H1 (cell line): ENCODE results near the gene ROBO2. TPM values are rescaled to one million over a fixed set of nuclear protein-coding genes. Genes with fewer than 3 reads are reported as not detected.

Source experiments
- CTCF ChIA-PET: fragments of 300-600 bp; sonication (Branson Sonifier 250); formaldehyde crosslinking; loops from one replicate; lab custom pipeline; 2021; ENCODE audit not compliant: partially characterized antibody; lab: Charles Lee
- POLR2A ChIA-PET: fragments of 300-600 bp; sonication (Branson Sonifier 250); formaldehyde crosslinking; loops from one replicate; lab custom pipeline; 2021; ENCODE audit warnings: inconsistent platforms; ENCODE audit not compliant: partially characterized antibody; lab: Charles Lee
- DNase-seq, 2 experiments: peaks; one replicate each; pipeline versions ENCODE4 v3.0.0 to v3.0.0-alpha.2; 2010 to 2022; ENCODE audit warnings: low spot score in 2 of 2, low read depth in 1 of 2, mixed read lengths in 1 of 2
- FAIRE-seq: peaks from 2 replicates; lab custom pipeline; 2011; peaks lifted over from hg19 to GRCh38; lab: Jason Lieb, UNC
- H2AFZ ChIP-seq: 2 replicates; pipeline ENCODE4 v1.8.1; 2012; ENCODE audit warnings: low read length, inconsistent platforms
- H2AK5ac ChIP-seq: 2 replicates; pipeline ENCODE4 v1.6.1; 2013; ENCODE audit warnings: low read depth, low read length
- H2BK120ac ChIP-seq: replicated peaks from 2 replicates; pipeline ENCODE3; 2013; ENCODE audit warnings: low read depth, low read length, inconsistent platforms
- H2BK12ac ChIP-seq: 2 replicates; pipeline ENCODE4 v1.6.1; 2013; ENCODE audit warnings: low read depth, low read length
- H2BK15ac ChIP-seq: 2 replicates; pipeline ENCODE4 v1.6.1; 2013; ENCODE audit warnings: low read length
- H2BK20ac ChIP-seq: 2 replicates; pipeline ENCODE4 v1.6.1; 2013; ENCODE audit warnings: low read length
- H2BK5ac ChIP-seq: 2 replicates; pipeline ENCODE4 v1.6.1; 2013; ENCODE audit warnings: low read depth, low read length
- H3K14ac ChIP-seq: 2 replicates; pipeline ENCODE4 v1.6.1; 2013; ENCODE audit warnings: inconsistent platforms; ENCODE audit not compliant: insufficient read length
- H3K18ac ChIP-seq: 2 replicates; pipeline ENCODE4 v1.6.1; 2013; ENCODE audit warnings: low read length; ENCODE audit errors: extremely low read depth
- H3K23ac ChIP-seq: 2 replicates; pipeline ENCODE4 v1.6.1; 2013; ENCODE audit warnings: inconsistent platforms; ENCODE audit not compliant: insufficient read length
- H3K23me2 ChIP-seq: 2 replicates; pipeline ENCODE4 v1.6.1; 2013; ENCODE audit warnings: low read depth, low read length
- H3K27ac ChIP-seq: 2 replicates; pipeline ENCODE4 v1.6.1; 2011; ENCODE audit warnings: low read depth, low read length, inconsistent platforms
- H3K27me3 ChIP-seq, 4 experiments: replicated peaks in 1 of 4; 1 replicate in 1 of 4; 2 replicates in 3 of 4; pipeline versions ENCODE4 v1.6.1 to v1.8.1; 2011 to 2013; ENCODE audit warnings: low read length in 3 of 4, mild to moderate bottlenecking in 3 of 4, inconsistent platforms in 2 of 4, mixed read lengths in 2 of 4, moderate library complexity in 1 of 4; ENCODE audit not compliant: control insufficient read depth in 3 of 4, insufficient read depth in 3 of 4; ENCODE audit errors: extremely low read depth in 1 of 4
- H3K36me3 ChIP-seq, 4 experiments: 2 replicates each; pipeline versions ENCODE4 v1.6.1 to v1.8.1; 2011 to 2013; ENCODE audit warnings: mild to moderate bottlenecking in 4 of 4, low read length in 3 of 4, moderate library complexity in 2 of 4, control low read depth in 1 of 4, inconsistent platforms in 1 of 4; ENCODE audit not compliant: insufficient read depth in 4 of 4, control insufficient read depth in 2 of 4
- H3K4ac ChIP-seq: replicated peaks from 2 replicates; pipeline ENCODE3; 2013; ENCODE audit warnings: low read length, low read depth, mixed read lengths, inconsistent platforms; ENCODE audit not compliant: insufficient read length
- H3K4me1 ChIP-seq, 4 experiments: replicated peaks in 1 of 4; 1 replicate in 1 of 4; 2 replicates in 3 of 4; pipeline versions ENCODE4 v1.6.1 to v1.8.1; 2011 to 2013; ENCODE audit warnings: low read length in 3 of 4, inconsistent platforms in 2 of 4, mixed read lengths in 1 of 4; ENCODE audit not compliant: insufficient read depth in 4 of 4, control insufficient read depth in 3 of 4
- H3K4me2 ChIP-seq, 2 experiments: 2 replicates each; pipeline versions ENCODE4 v1.6.1 to v1.8.1; 2011 to 2013; ENCODE audit warnings: low read depth in 2 of 2, low read length in 2 of 2, control low read depth in 1 of 2, inconsistent platforms in 1 of 2, mild to moderate bottlenecking in 1 of 2; ENCODE audit not compliant: insufficient read depth in 1 of 2
- H3K4me3 ChIP-seq, 4 experiments: fragments of 200-600, 300-600 bp in 1 of 4; sonication (generic), shearing (Covaris generic), sonication (Bioruptor Twin) in 1 of 4; 2 replicates each; pipeline versions ENCODE4 v1.5.1 to v1.8.1; 2011 to 2016; ENCODE audit warnings: low read length in 4 of 4, low read depth in 3 of 4, control low read depth in 2 of 4, inconsistent platforms in 2 of 4, mild to moderate bottlenecking in 2 of 4, mixed read lengths in 1 of 4, moderate library complexity in 1 of 4; ENCODE audit not compliant: insufficient read depth in 2 of 4; ENCODE audit errors: extremely low read depth in 1 of 4
- H3K56ac ChIP-seq: replicated peaks from 2 replicates; pipeline ENCODE3; 2013; ENCODE audit warnings: low read depth, mild to moderate bottlenecking, mixed read lengths, low read length, inconsistent platforms; ENCODE audit not compliant: insufficient read length
- H3K79me1 ChIP-seq: 2 replicates; pipeline ENCODE4 v1.6.1; 2013; ENCODE audit warnings: low read depth, low read length, control low read depth
- H3K79me2 ChIP-seq, 2 experiments: 2 replicates each; pipeline versions ENCODE4 v1.6.1 to v1.8.1; 2012 to 2013; ENCODE audit warnings: low read length in 2 of 2, mild to moderate bottlenecking in 2 of 2, inconsistent platforms in 1 of 2; ENCODE audit not compliant: insufficient read depth in 2 of 2, control insufficient read depth in 1 of 2
- H3K9ac ChIP-seq, 4 experiments: replicated peaks in 1 of 4; 1 replicate in 1 of 4; 2 replicates in 3 of 4; pipeline versions ENCODE4 v1.6.1 to v1.8.1; 2011 to 2013; ENCODE audit warnings: low read depth in 3 of 4, low read length in 3 of 4, control low read depth in 2 of 4, mild to moderate bottlenecking in 2 of 4, moderate library complexity in 2 of 4, inconsistent platforms in 1 of 4; ENCODE audit errors: extremely low read depth in 1 of 4
- H3K9me3 ChIP-seq, 2 experiments: 2 replicates each; pipeline versions ENCODE4 v1.6.1 to v1.8.1; 2012 to 2013; ENCODE audit warnings: mild to moderate bottlenecking in 2 of 2, moderate library complexity in 2 of 2, control low read depth in 1 of 2, inconsistent platforms in 1 of 2, low read depth in 1 of 2, low read length in 1 of 2, mixed read lengths in 1 of 2; ENCODE audit not compliant: insufficient read depth in 2 of 2
- H4K20me1 ChIP-seq, 2 experiments: replicated peaks in 1 of 2; 2 replicates each; pipeline versions ENCODE3 to v1.8.1; 2011 to 2013; ENCODE audit warnings: inconsistent platforms in 2 of 2, low read length in 2 of 2, mild to moderate bottlenecking in 1 of 2; ENCODE audit not compliant: insufficient read depth in 2 of 2, control insufficient read depth in 1 of 2
- H4K5ac ChIP-seq: 2 replicates; pipeline ENCODE4 v1.6.1; 2013; ENCODE audit warnings: low read length, low read depth, mixed read lengths, inconsistent platforms; ENCODE audit not compliant: insufficient read length
- H4K8ac ChIP-seq: 2 replicates; pipeline ENCODE4 v1.8.0; 2013; ENCODE audit warnings: mild to moderate bottlenecking, moderate library complexity, low read length, inconsistent platforms; ENCODE audit not compliant: insufficient read depth; ENCODE audit errors: extremely low read depth
- H4K91ac ChIP-seq: replicated peaks from 2 replicates; pipeline ENCODE3; 2013; ENCODE audit warnings: low read length, mixed read lengths, inconsistent platforms; ENCODE audit not compliant: insufficient read length
- BACH1 ChIP-seq: IDR thresholded peaks from 2 replicates; pipeline ENCODE4 v1.6.1; 2012; ENCODE audit warnings: low read length, improper control_type of control experiment
- CBX5 ChIP-seq: fragments of 300-800, 300-1000 bp; sonication (generic); IDR thresholded peaks from 2 replicates; pipeline ENCODE4 v1.7.1; 2016; ENCODE audit warnings: antibody characterized with exemption, low read length, low read depth
- FOSL1 ChIP-seq: IDR thresholded peaks from 2 replicates; pipeline ENCODE4 v1.6.1; 2011; ENCODE audit warnings: mild to moderate bottlenecking, low read depth, low read length, moderate library complexity; ENCODE audit not compliant: insufficient read depth
- NRF1 ChIP-seq: IDR thresholded peaks from 2 replicates; pipeline ENCODE4 v1.6.1; 2011; ENCODE audit warnings: mild to moderate bottlenecking, low read depth, low read length, improper control_type of control experiment
- POLR2AphosphoS5 ChIP-seq: IDR thresholded peaks from 2 replicates; pipeline ENCODE4 v1.6.1; 2011; ENCODE audit warnings: low read depth, low read length
- SIN3A ChIP-seq, 2 experiments: IDR thresholded peaks in 1 of 2; conservative IDR thresholded peaks in 1 of 2; 2 replicates each; pipeline ENCODE4 v1.6.1; 2011 to 2012; ENCODE audit warnings: low read length in 2 of 2, improper control_type of control experiment in 1 of 2, low read depth in 1 of 2, mild to moderate bottlenecking in 1 of 2
- SIRT6 ChIP-seq: IDR thresholded peaks from one replicate; pipeline ENCODE4 v1.7.1; 2012; ENCODE audit warnings: low read length, inconsistent platforms
- SIX5 ChIP-seq: IDR thresholded peaks from 2 replicates; pipeline ENCODE4 v1.6.1; 2011; ENCODE audit warnings: mild to moderate bottlenecking, low read depth, low read length
- SP1 ChIP-seq: IDR thresholded peaks from 2 replicates; pipeline ENCODE4 v1.6.1; 2011; ENCODE audit warnings: low read depth, low read length
- WGBS, 2 experiments: shearing (Covaris generic) in 1 of 2; methylation state at CpG; one replicate each; pipeline versions ENCODE4 v1.1.6 to v1.1.7; 2013 to 2015; ENCODE audit warnings: low lambda C conversion rate in 2 of 2, mixed read lengths in 2 of 2, inconsistent platforms in 1 of 2, low coverage in 1 of 2, missing lambda C conversion rate in 1 of 2; ENCODE audit not compliant: insufficient replicate concordance in 2 of 2, insufficient coverage in 1 of 2, insufficient read length in 1 of 2; ENCODE audit errors: extremely low coverage in 1 of 2, missing lambda C conversion rate in 1 of 2; 5-methylcytosine and 5-hydroxymethylcytosine counted together
- polyA plus RNA-seq, 7 experiments: library from polyadenylated mRNA; depleted of rRNA in 3 of 7; stranded (reverse) in 5 of 7; unstranded in 2 of 7; fragments of >200 nt in 5 of 7; fragments of 200-250 nt in 2 of 7; gene quantifications; 1 replicate in 5 of 7; 2 replicates in 1 of 7; 4 replicates in 1 of 7; pipeline versions ENCODE4 v1.2.1 to v1.2.3, GENCODE V29; 2011 to 2013; ENCODE audit warnings: missing spikeins in 2 of 7, mixed read lengths in 2 of 7
- total RNA-seq: library from RNA; stranded (reverse); fragmentation: NEBNext Ultra II Directional; extraction: Animal tissue kit (Norgen Biotek cat#: 25700); gene quantifications from 2 replicates; pipeline ENCODE4 v1.2.1, GENCODE V29; 2021
- TF ChIP-seq, protein P1 (sequence below), 3 experiments: IDR thresholded peaks; 1 replicate in 2 of 3; 2 replicates in 1 of 3; pipeline versions ENCODE4 v1.5.1 to v1.6.1; 2011; ENCODE audit warnings: low read length in 3 of 3, mild to moderate bottlenecking in 3 of 3, inconsistent platforms in 2 of 3, low read depth in 1 of 3, moderate library complexity in 1 of 3; ENCODE audit not compliant: insufficient read depth in 1 of 3; ENCODE audit errors: control extremely low read depth in 1 of 3
- TF ChIP-seq, protein P2 (sequence below): IDR thresholded peaks from 2 replicates; pipeline ENCODE4 v1.6.1; 2011; ENCODE audit warnings: low read depth, mild to moderate bottlenecking, low read length; ENCODE audit not compliant: insufficient read depth

ROBO2 gene
- total and polyA plus RNA-seq, 2 of the 8 experiments (the other 6 are each of a cell fraction or from before 2014, with no cell fraction given): 1.5 to 2.9 TPM

DNA sequence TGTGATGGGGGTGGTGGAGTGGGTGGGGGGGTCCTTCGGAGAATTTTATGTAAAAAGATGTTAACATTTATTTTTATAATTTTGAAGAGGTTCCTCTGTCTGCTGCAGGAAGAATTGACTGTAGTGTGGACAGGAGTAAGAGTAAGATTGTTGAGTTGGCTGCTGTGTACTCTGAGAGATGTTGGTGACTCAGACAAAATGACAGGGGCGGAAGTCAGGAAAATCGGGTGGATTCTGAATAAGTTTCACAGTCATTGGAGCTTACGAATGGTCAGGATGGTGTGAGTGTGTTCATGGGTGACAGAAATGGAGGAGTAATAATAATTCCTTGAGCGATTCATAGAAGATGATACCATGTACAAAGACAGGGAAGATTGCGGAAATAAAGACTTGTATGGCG, 420.0 kb downstream of the ROBO2 start:
- no peaks in the 10 kb centered on the region for H4K20me1 ChIP-seq
- no peak overlapping the region for H4K8ac ChIP-seq
- CTCF ChIA-PET: no interaction called here
- FAIRE-seq (no peak), DNase-seq (no peak)
- no peaks in the 10 kb centered on the region for H3K36me3 ChIP-seq
- H3K4me2 ChIP-seq: no peak overlapping the region
- no peaks in the 10 kb centered on the region for H3K4me1 ChIP-seq
- no peak overlapping the region for H3K23ac ChIP-seq
- no peak overlapping the region for H3K14ac ChIP-seq
- no peak overlapping the region for H2BK12ac ChIP-seq
- no peak overlapping the region for H2BK120ac ChIP-seq
- no peak overlapping the region for H3K18ac ChIP-seq
- 89% methylated on average over 7 of the region's 7 CpGs; no CpG with 5 or more reads in 1 of the 2 experiments for WGBS, 2 experiments
- H3K23me2 ChIP-seq: no peaks in the 10 kb centered on the region
- H2BK20ac ChIP-seq: no peak overlapping the region
- no peak overlapping the region for H3K4me3 ChIP-seq
- H2BK15ac ChIP-seq: no peak overlapping the region
- H3K79me1 ChIP-seq: no peaks in the 10 kb centered on the region
- H2AFZ ChIP-seq: no peak overlapping the region
- H4K5ac ChIP-seq: no peak overlapping the region
- no peak overlapping the region for H3K56ac ChIP-seq
- no peaks in the 10 kb centered on the region for H3K79me2 ChIP-seq
- no peak overlapping the region for H3K27ac ChIP-seq
- H3K9me3 ChIP-seq: no peaks in the 10 kb centered on the region
- no peak overlapping the region for H2AK5ac ChIP-seq
- H2BK5ac ChIP-seq: no peak overlapping the region
- no peak overlapping the region for H3K9ac ChIP-seq
- POLR2A ChIA-PET: no interaction called here
- no peak overlapping the region for H3K4ac ChIP-seq
- H3K27me3 ChIP-seq: no peaks in the 10 kb centered on the region
- no peak overlapping the region for H4K91ac ChIP-seq
- TF ChIP-seq CBX5 (no peak), SP1 (no peak), SIN3A (conservative IDR thresholded peaks at IDR 0.05 in 1 of 2, IDR thresholded peaks at IDR 0.05 in 1 of 2; ENCODE audit: low read depth in 1 of 2, low read length in 2 of 2) (no peak), FOSL1 (no peak), BACH1 (no peak), SIX5 (no peak), POLR2AphosphoS5 (no peak), SIRT6 (no peak), NRF1 (no peak)
- TF ChIP-seq, protein P1, sequence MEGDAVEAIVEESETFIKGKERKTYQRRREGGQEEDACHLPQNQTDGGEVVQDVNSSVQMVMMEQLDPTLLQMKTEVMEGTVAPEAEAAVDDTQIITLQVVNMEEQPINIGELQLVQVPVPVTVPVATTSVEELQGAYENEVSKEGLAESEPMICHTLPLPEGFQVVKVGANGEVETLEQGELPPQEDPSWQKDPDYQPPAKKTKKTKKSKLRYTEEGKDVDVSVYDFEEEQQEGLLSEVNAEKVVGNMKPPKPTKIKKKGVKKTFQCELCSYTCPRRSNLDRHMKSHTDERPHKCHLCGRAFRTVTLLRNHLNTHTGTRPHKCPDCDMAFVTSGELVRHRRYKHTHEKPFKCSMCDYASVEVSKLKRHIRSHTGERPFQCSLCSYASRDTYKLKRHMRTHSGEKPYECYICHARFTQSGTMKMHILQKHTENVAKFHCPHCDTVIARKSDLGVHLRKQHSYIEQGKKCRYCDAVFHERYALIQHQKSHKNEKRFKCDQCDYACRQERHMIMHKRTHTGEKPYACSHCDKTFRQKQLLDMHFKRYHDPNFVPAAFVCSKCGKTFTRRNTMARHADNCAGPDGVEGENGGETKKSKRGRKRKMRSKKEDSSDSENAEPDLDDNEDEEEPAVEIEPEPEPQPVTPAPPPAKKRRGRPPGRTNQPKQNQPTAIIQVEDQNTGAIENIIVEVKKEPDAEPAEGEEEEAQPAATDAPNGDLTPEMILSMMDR (IDR thresholded peaks at IDR 0.05; ENCODE audit: control extremely low read depth in 1 of 3, insufficient read depth in 1 of 3, low read depth in 1 of 3, low read length in 3 of 3): no peak
- TF ChIP-seq, protein P2, sequence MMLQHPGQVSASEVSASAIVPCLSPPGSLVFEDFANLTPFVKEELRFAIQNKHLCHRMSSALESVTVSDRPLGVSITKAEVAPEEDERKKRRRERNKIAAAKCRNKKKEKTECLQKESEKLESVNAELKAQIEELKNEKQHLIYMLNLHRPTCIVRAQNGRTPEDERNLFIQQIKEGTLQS: no peak
